Lung (tissue), 12 donors: Measurements from ENCODE around the gene RBM10. TPM values are rescaled to one million over a fixed set of nuclear protein-coding genes. Genes with fewer than 3 reads are reported as not detected.

ENCODE experiments used
- ATAC-seq: fragments of 200-7000 bp; cut with Tn5 transposase; one replicate; pipeline ENCODE4 v1.9.1; 2020; ENCODE audit warnings: moderate number of reproducible peaks; ENCODE audit not compliant: insufficient read depth, low FRiP score
- DNase-seq, 3 donors: peaks; one replicate each; pipeline ENCODE4 v3.0.0-alpha.2; 2013 to 2017
- H3K27ac ChIP-seq, 2 donors: one replicate each; pipeline ENCODE4 v1.5.1; 2013; ENCODE audit warnings: mild to moderate bottlenecking in 2 of 2, moderate library complexity in 2 of 2, control low read depth in 1 of 2, inconsistent platforms in 1 of 2, low read depth in 1 of 2, low read length in 1 of 2
- H3K27me3 ChIP-seq, 3 donors: one replicate each; pipeline ENCODE4 v1.5.1; 2013; ENCODE audit warnings: low read length in 2 of 3; ENCODE audit not compliant: control insufficient read depth in 3 of 3, insufficient read depth in 3 of 3
- H3K36me3 ChIP-seq, 4 donors: one replicate each; pipeline ENCODE4 v1.5.1; 2013; ENCODE audit warnings: low read length in 4 of 4, mild to moderate bottlenecking in 1 of 4, moderate library complexity in 1 of 4; ENCODE audit not compliant: control insufficient read depth in 4 of 4, insufficient read depth in 4 of 4
- H3K4me1 ChIP-seq, 5 donors: one replicate each; pipeline ENCODE4 v1.5.1; 2013; ENCODE audit warnings: low read length in 5 of 5, mild to moderate bottlenecking in 2 of 5, moderate library complexity in 1 of 5; ENCODE audit not compliant: control insufficient read depth in 5 of 5, insufficient read depth in 5 of 5
- H3K4me3 ChIP-seq: one replicate; pipeline ENCODE4 v1.5.1; 2013; ENCODE audit warnings: mild to moderate bottlenecking, control low read depth, moderate library complexity
- H3K9ac ChIP-seq, 2 donors: one replicate each; pipeline ENCODE4 v1.5.1; 2013; ENCODE audit warnings: low read length in 2 of 2, control low read depth in 1 of 2; ENCODE audit not compliant: insufficient read depth in 1 of 2
- H3K9me3 ChIP-seq, 4 donors: one replicate each; pipeline ENCODE4 v1.5.1; 2013; ENCODE audit warnings: low read length in 3 of 4, mild to moderate bottlenecking in 1 of 4, moderate library complexity in 1 of 4; ENCODE audit not compliant: control insufficient read depth in 4 of 4, insufficient read depth in 3 of 4
- WGBS, 2 donors: extraction: QIAGEN DNeasy Blood & Tissue Kit; methylation state at CpG; one replicate each; pipeline ENCODE4 v1.1.7; 2013; 5-methylcytosine and 5-hydroxymethylcytosine counted together
- polyA plus RNA-seq, 2 donors: library from polyadenylated mRNA; stranded (reverse); fragments of 200-250 nt; gene quantifications; one replicate each; pipeline ENCODE4 v1.2.1, GENCODE V29; 2013
- total RNA-seq, 2 donors: library from RNA; depleted of rRNA in 1 of 2; stranded (reverse); fragments of >200 nt in 1 of 2; gene quantifications; one replicate each; pipeline ENCODE4 v1.2.1, GENCODE V29; 2014 to 2021
- TF ChIP-seq, protein P1 (sequence below): IDR thresholded peaks from 2 replicates; pipeline ENCODE4 v1.5.1; 2012; ENCODE audit warnings: mild to moderate bottlenecking; ENCODE audit errors: control extremely low read depth, extremely low read depth
- donor health status: control.
- donor health status: control.
- donor health status: Bipolar disorder and iron deficiency.
- donor health status: healthy.
- donor health status: DM: yes; HTN: yes; CAD: no.

RBM10 gene
- total and polyA plus RNA-seq, 4 donors, result 22.2 to 38.6 (median 30.5) TPM

GRCh38 chrX:47158781-47159180, 13.8 kb downstream of the RBM10 start:
- Histone ChIP-seq H3K27me3 (peaks cover 0 to 4% (median 2%) of the 10 kb centered on the region in 3 donors), H3K9ac (no peak overlapping the region), H3K4me3 (no peak overlapping the region), H3K27ac (no peak overlapping the region), H3K4me1 (no peaks in the 10 kb centered on the region), H3K36me3 (peaks cover 0 to 3% (median 0%) of the 10 kb centered on the region in 4 donors), H3K9me3 (peaks cover 0 to 6% (median 0%) of the 10 kb centered on the region in 4 donors)
- TF ChIP-seq, protein P1, sequence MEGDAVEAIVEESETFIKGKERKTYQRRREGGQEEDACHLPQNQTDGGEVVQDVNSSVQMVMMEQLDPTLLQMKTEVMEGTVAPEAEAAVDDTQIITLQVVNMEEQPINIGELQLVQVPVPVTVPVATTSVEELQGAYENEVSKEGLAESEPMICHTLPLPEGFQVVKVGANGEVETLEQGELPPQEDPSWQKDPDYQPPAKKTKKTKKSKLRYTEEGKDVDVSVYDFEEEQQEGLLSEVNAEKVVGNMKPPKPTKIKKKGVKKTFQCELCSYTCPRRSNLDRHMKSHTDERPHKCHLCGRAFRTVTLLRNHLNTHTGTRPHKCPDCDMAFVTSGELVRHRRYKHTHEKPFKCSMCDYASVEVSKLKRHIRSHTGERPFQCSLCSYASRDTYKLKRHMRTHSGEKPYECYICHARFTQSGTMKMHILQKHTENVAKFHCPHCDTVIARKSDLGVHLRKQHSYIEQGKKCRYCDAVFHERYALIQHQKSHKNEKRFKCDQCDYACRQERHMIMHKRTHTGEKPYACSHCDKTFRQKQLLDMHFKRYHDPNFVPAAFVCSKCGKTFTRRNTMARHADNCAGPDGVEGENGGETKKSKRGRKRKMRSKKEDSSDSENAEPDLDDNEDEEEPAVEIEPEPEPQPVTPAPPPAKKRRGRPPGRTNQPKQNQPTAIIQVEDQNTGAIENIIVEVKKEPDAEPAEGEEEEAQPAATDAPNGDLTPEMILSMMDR, result no peak
- 94 to 100% methylated on average over 5 of the region's 5 CpGs for WGBS, 2 donors
- no peak for ATAC-seq
- no peak for DNase-seq

- TF ChIP-seq, protein P1, result no peak
- Histone ChIP-seq H3K27me3 (peaks cover 0 to 2% (median 0%) of the 10 kb centered on the region in 3 donors), H3K4me1 (no peaks in the 10 kb centered on the region), H3K36me3 (peaks cover 0 to 5% (median 0%) of the 10 kb centered on the region in 4 donors), H3K4me3 (no peak overlapping the region), H3K9me3 (peaks cover 0 to 6% (median 0%) of the 10 kb centered on the region in 4 donors), H3K27ac (no peak overlapping the region), H3K9ac (no peak overlapping the region)
- WGBS, 2 donors, result 74 to 91% methylated on average over 4 of the region's 4 CpGs
- ATAC-seq, result no peak
- no peak for DNase-seq
These were observed 15.8 kb downstream of the RBM10 start for GRCh38 chrX:47160781-47161180.

GRCh38 chrX:47162927-47163583, 18.0 kb downstream of the RBM10 start:
- Histone ChIP-seq H3K27me3 (peaks cover 0 to 4% (median under 1%) of the 10 kb centered on the region in 3 donors), H3K4me1 (no peaks in the 10 kb centered on the region), H3K27ac (no peak overlapping the region), H3K9ac (no peak overlapping the region), H3K4me3 (no peak overlapping the region), H3K9me3 (peaks cover 0 to 3% (median 0%) of the 10 kb centered on the region in 4 donors), H3K36me3 (peaks cover 0 to 5% (median 0%) of the 10 kb centered on the region in 4 donors)
- DNase-seq (no peak), ATAC-seq (no peak)
- TF ChIP-seq, protein P1, result no peak
- 88 to 96% methylated on average over 5 of the region's 5 CpGs for WGBS, 2 donors
